Ecto neural progenitor cell (in vitro differentiated cells): ENCODE measurements around the gene PLB1.

ENCODE experiments used
- DNase-seq: peaks from one replicate; pipeline ENCODE4 v3.0.0-alpha.2; 2018; ENCODE audit warnings: low spot score

Gene PLB1

GRCh38 chr2:28668106-28668814 is 172.4 kb downstream of the PLB1 start:
- DNase-seq, result no peak

GRCh38 chr2:28668880-28669279 is 173.0 kb downstream of the PLB1 start:
- no peak for DNase-seq

DNA sequence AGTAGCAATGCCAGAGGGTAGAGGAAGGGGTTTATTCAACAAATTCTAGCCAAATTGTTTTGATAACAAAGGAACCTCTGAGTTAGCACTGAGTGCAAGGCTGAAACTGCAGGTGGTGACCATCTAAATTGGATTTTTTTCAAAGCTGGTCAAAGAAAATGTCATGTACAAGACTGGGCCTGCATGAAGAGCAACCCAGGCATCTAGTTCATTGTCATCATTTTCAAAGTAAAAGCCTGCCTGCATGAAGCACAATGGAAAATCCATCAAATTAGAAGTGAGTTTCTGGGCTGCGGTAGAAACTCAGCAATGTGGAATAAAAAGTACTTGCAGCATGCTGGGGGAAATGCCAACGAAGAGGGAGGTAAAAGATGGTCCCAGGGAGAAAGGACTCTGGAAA is 175.0 kb downstream of the PLB1 start:
- DNase-seq, result no peak

DNA sequence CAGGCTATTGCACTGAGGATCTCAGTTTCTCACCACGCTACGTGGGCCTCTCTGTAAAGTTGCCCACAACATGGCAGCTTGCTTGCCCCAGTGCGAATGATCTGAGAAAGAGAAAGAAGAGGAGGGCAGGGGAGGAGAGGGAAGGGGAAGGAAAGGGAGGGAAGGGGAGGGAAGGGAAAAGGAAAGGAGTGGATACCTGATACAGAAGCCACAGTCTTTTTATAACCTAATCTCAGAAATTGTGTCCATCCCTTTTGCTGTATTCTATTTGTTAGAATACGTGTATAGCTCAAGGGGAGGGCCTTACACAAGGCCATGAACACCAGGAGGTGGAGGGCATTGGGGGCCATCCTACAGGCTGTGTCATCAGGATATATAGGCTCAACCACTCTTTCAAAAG is 177.5 kb downstream of the PLB1 start:
- no peak for DNase-seq

GRCh38 chr2:28674062-28674712 is 178.3 kb downstream of the PLB1 start:
- DNase-seq, result no peak

DNA sequence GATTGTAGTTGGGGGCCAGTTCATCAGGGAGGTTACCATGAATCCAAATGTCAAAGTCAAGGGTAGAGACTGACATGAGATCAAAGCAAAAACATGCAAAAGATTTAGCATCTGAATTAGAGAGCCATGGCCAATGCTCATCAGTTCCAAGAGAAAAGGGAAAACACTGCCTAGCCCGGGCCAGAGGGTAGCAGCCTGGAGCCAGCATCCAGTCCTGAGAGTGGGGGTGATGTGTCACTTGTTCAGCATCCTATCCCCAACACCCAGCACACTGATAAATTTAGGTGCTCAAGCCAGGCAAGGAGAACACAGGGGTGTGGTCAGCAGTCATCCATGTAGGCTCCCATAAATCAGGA is 178.8 kb downstream of the PLB1 start:
- no peak for DNase-seq

- DNase-seq, result no peak
Observed at GRCh38 chr2:28676152-28676835, 180.4 kb downstream of the PLB1 start.

DNA sequence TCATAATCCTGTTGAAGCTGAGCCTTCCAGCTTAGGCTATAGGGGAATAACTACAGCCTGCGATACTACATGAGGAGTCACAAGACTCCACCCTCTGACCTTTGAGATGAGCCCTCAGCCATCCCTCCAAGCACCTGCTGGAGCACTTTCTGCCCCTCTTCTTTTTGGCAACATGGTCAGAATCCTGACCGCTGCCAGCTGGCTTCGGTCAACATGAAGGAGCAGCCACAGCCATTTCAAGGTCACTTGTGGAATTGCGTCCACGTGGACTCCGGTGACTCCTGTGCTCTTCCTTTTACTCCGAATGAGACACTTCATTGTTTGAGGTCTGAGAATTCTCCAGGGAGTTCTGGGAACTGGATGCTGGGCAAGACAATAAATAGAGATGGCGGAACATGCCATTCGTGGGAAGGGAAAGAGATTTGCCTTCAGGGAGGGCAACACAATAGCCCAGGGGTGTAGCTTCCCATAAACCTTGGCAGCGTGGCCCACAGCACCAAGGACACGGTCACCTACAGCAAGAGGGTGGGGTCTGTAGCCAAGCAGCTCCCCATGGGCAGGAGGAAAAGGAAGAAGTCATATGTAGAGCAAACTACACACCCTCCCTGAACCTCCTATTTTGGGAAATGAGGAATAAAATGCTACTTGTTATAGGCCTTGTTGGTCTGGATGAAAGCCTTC is 182.5 kb downstream of the PLB1 start:
- DNase-seq, result no peak

- no peak for DNase-seq
Observed at GRCh38 chr2:28678944-28679343, 183.1 kb downstream of the PLB1 start.

GRCh38 chr2:28680657-28681056 is 184.8 kb downstream of the PLB1 start:
- no peak for DNase-seq

DNA sequence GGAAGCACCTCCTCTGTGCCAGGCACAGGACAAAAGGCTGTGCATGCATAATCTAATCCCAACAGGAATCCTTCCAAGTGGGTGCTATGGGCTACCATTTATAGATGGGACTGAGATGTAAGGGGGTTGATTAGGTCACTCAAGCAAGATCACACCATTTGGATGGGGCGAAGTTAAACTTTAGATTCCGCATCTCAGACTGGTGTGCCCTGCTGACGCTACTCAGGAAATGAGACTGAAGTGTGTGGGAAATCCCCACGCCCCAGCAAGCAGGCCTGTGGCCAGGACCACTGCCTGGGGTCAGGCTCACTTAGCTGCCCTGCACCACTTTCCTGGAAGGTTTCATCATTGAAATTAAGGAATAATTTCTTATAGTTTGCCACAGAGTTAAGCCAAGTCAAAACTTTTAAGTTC is 185.3 kb downstream of the PLB1 start:
- no peak for DNase-seq

DNA sequence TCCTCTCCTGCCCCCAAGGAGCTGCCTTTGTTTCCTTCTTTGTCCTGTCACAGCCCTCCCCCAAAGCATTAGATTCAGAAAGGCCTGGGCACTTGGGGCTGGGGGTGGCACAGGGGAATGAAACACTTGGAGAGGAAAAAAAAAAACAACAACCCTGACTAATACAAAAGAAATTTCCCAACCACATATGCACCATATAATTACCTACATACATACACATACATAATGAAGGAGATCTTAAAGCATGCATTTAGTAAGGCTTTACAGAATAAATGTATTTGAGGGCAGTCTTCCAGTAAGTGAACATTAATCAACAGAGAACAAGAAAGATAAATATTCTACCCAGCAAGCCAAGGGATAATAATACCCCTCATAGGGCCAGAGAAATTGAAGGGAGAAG is 185.7 kb downstream of the PLB1 start:
- no peak for DNase-seq

DNA sequence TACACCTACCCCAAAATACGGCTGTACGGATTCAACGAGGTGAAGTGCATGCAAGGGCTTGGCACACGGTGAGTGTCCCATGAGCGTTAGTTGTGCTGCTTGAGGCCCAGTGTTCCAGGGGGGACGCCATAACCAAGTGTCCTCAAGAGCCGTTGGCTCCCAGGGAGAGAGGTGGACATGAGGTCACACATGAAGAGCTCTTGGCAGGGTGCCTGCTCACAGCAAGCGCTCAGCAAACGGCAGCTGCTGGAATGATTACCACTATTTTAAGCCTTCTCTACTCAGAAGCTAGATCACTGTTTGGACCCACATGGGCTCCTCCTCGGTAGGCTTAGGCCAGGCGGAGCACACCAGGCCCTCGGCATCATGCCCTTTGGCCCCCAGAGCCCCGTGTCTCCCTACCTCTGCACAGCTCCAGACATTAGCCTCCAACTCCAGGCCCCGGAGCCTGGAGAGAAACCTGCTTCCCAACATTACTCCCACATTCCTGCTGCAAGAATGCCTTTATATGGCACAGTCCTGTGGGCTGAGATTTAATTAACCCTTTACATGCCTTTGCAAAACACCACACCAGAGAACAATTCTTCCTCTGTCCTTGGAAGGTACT is 187.3 kb downstream of the PLB1 start:
- peak; percentile 60 for DNase-seq

DNA sequence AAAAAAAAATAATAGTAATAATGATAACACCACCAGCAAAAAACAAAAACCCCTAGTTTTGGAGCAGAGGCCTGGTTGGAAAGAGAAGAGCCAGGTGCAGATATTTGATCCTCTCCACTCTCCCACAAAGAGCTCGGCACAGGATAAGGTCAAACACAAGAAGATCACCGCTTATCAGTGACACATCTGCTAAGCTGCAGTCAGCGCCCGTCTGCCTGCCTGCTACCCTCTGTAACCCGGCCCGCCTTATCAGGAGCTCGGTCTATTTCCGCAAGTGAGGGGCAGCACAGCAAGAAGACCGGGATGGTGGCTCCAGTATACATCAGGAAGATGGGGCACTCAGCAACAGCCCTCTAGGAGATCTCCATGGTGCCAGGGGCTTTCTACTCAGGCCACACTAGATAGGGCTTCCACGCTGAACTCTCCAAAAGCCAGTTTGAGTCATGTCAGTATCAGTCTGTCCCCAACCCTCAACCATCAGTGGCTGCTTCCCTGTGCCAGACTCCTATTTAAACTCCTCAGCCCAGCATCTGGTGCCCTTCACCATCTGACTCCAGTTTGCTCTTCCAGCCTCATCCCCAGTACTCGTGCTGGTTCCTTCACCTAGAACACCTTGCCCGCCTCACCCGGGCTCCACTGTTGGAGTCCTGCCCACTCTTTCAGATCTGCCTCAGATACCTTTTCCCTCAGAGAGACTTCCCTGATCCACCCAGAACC is 188.4 kb downstream of the PLB1 start:
- no peak for DNase-seq

DNA sequence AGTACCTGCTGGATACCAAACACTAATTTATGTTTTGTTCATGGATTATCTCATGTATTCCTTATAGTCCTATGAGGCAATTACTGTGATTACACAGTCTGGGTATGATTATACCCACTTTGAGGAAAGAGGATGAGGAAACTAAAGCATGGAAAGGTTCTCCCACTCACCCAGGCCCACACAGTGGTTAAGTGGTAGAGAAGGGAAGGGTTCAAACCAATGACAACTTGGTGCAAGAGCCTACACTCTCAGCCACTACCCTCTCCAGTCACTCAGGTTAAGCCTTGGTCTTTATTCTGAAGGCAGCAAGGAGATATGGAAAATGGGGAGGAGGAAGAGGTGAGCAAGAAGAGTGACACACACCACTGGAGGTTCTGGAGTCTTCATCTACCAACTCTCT is 191.3 kb downstream of the PLB1 start:
- DNase-seq, result no peak

GRCh38 chr2:28687640-28688385 is 192.0 kb downstream of the PLB1 start:
- no peak for DNase-seq

GRCh38 chr2:28688818-28689217 is 193.0 kb downstream of the PLB1 start:
- DNase-seq, result no peak

GRCh38 chr2:28689771-28690170 is 193.9 kb downstream of the PLB1 start:
- no peak for DNase-seq

DNA sequence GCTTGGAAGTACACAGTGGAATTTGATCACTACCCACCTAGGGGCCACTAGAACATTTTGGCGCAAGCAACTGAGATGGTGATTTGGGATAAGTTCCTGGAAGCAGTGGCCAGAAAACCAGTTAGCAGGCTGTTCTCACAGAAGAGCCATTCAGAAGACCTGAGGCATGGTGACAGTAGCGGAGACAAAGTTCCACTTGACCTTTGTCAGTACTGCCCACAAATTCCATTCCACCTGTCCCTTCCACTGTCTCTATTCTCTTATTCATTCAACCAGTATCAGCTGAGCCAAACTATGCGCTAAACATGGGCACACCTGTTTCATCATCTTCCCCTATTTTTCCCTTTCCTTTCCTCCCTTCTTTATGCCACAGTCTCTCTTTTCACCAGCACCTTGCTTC is 196.6 kb downstream of the PLB1 start:
- no peak for DNase-seq

- DNase-seq, result no peak
Observed at GRCh38 chr2:28693223-28693622, 197.4 kb downstream of the PLB1 start.
